Erythroblast (primary cell): ENCODE data around the gene DNAJA4.

Source experiments
- GATA1 ChIP-seq: IDR thresholded peaks from 2 replicates; pipeline ENCODE4 v1.6.1; 2011; ENCODE audit warnings: low read depth, mild to moderate bottlenecking, control low read depth, low read length, moderate library complexity
- POLR2A ChIP-seq: IDR thresholded peaks from 2 replicates; pipeline ENCODE4 v1.6.1; 2011; ENCODE audit warnings: mild to moderate bottlenecking, low read length

- TF ChIP-seq POLR2A (no peak), GATA1 (no peak)
Observed at GRCh38 chr15:78233496-78233895, 30.9 kb upstream of the DNAJA4 start.
